LNCaP clone FGC (cell line): ENCODE data around the gene ASTN2.
A peak's percentile ranks its signal among the peaks of the same experiment; 100 is the strongest.

Experiments
- DNase-seq: peaks from one replicate; pipeline ENCODE4 v3.0.0-alpha.2; 2011; ENCODE audit warnings: low read depth
- H3K4me3 ChIP-seq: 2 replicates; pipeline ENCODE4 v1.5.1; 2011; ENCODE audit warnings: mild to moderate bottlenecking, low read depth, low read length, control low read depth
- CTCF ChIP-seq: IDR thresholded peaks from 2 replicates; pipeline ENCODE4 v1.5.1; 2012; ENCODE audit warnings: mild to moderate bottlenecking; ENCODE audit not compliant: control insufficient read depth, insufficient read depth; ENCODE audit errors: extremely low read depth

The ASTN2 gene

GRCh38 chr9:117416856-117417255, 2.0 kb upstream of the ASTN2 start:
- no peak overlapping the region for H3K4me3 ChIP-seq
- no peak for TF ChIP-seq CTCF
- DNase-seq: no peak

GRCh38 chr9:117415358-117415914, 579 bp upstream of the ASTN2 start:
- peak overlapping the region; percentile 26 for H3K4me3 ChIP-seq
- DNase-seq: no peak

DNA sequence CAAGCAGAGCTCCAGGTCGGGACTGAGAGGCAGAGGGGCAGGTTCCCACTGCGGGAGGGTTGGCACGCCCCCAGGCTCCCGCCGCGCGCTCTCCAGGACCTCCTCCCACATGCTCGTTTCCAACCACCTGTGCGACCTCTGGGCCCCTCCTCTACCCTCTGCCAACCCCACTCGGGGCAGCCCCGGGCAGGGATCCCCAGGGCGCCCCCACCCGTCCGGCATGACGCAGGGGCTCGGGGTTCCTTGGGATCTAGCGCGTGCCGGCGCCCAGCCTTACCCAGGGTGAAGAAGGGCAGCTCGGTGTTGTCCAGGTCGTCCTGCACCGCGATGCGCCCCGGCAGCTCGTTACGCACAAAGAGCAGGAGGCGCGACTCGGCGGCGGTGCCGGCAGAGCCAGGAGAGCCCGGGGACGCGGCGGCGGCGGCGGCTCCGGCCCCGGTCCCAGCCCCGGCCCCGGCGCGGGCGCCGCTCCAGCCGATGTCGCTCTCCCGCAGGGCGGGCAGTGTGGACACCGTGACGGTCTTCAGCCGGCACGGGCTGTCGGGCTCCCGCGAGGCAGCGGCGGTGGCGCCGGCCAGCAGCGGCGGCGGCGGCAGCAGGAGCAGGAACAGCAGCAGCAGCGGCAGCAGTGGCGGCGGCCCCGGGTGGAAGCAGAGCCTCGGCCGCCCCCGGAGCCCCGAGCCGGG, 494 bp downstream of the ASTN2 start:
- H3K4me3 ChIP-seq: peak overlapping the region; percentile 29; the same call in 1 of the 2 replicates
- 0 out of 2 replicates have a peak, but pooled peaks have one; percentile 3 for TF ChIP-seq CTCF

More at GRCh38 chr9:117415358-117415914, 579 bp upstream of the ASTN2 start:
- no peak for TF ChIP-seq CTCF

GRCh38 chr9:117413346-117414219, 1.3 kb downstream of the ASTN2 start:
- no peak overlapping the region; the same call in 1 of the 2 replicates for H3K4me3 ChIP-seq
- DNase-seq: no peak
- TF ChIP-seq CTCF: no peak

More for the DNA sequence above, 494 bp downstream of the ASTN2 start:
- DNase-seq: no peak

GRCh38 chr9:117412841-117413240, 2.0 kb downstream of the ASTN2 start:
- TF ChIP-seq CTCF: no peak
- no peak for DNase-seq
- no peak overlapping the region for H3K4me3 ChIP-seq

DNA sequence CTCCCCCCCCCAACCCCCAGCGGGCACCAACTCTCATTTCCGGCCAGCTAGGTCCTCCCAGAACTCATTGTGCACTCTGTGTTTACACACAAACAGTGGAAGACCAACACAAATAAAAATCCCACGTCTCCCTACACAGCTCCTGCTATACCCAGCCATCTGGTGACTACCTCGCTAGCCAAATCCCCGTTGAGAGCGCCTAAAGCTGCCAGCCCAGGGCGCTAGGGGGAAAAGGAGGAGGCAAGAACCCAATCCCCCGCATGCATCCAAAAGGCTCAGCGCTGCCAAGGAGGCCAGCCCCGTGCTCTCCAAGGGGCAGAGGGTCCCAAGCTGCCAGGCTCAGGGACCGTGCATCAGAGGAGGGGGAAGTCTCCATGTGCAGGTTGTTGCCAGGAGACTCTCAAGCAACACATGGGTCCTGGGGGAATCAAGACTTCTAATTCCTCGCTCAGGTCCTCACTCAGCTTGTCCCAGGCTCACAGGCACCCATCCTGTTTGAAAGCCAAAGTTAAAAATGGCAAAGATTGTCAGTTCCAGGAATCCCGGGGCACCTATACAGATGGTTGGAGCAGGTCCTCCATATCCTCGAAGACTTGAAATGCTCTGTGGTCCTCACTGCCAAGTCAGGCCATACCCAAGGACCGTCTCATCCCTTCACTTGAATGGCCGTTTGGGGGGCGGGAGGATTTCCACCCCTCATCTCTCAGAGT, 2.7 kb downstream of the ASTN2 start:
- no peak for DNase-seq
- TF ChIP-seq CTCF: no peak
- no peak overlapping the region for H3K4me3 ChIP-seq
